ENCODE results near the gene CYP2W1.
"Not testable (repeated sequence)": the region's sequence is repeated elsewhere in the genome, so short reads cannot be mapped to it uniquely, and the experiment has no call there.

Gene CYP2W1, protein sequence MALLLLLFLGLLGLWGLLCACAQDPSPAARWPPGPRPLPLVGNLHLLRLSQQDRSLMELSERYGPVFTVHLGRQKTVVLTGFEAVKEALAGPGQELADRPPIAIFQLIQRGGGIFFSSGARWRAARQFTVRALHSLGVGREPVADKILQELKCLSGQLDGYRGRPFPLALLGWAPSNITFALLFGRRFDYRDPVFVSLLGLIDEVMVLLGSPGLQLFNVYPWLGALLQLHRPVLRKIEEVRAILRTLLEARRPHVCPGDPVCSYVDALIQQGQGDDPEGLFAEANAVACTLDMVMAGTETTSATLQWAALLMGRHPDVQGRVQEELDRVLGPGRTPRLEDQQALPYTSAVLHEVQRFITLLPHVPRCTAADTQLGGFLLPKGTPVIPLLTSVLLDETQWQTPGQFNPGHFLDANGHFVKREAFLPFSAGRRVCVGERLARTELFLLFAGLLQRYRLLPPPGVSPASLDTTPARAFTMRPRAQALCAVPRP

DNA sequence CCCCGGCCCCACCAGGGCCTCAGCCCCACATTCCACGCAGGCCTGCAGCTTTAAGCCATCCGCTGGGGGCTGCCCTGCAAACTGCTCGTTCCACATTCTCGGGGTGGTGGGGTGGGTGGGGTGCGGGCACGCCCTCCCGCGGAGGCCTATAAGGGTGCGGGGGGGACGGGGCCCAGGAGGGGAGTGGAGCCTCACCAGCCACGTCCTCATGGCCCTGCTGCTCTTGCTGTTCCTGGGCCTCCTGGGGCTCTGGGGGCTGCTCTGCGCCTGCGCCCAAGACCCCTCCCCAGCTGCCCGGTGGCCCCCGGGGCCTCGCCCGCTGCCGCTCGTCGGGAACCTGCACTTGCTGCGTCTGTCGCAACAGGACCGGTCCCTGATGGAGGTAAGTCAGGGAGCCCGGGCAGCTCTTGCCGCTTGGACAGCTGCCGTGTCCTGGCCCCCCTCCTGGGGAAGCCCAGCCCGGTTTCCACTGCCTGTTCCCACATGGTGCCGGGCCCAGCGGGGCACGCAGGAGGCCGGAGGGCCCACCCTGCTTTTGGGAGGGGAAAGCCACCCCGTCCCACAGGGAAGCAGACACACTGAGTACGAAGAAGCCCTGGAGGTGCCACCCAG lies at the start of gene CYP2W1:
Gene CYP2W1 (plus strand): TSS at position 178 of the 612 bp plus-strand sequence. CDS start 31 bp downstream, at position 209.
- no peak for DNase-seq (ENCODE audit: low read depth, low spot score)

DNA sequence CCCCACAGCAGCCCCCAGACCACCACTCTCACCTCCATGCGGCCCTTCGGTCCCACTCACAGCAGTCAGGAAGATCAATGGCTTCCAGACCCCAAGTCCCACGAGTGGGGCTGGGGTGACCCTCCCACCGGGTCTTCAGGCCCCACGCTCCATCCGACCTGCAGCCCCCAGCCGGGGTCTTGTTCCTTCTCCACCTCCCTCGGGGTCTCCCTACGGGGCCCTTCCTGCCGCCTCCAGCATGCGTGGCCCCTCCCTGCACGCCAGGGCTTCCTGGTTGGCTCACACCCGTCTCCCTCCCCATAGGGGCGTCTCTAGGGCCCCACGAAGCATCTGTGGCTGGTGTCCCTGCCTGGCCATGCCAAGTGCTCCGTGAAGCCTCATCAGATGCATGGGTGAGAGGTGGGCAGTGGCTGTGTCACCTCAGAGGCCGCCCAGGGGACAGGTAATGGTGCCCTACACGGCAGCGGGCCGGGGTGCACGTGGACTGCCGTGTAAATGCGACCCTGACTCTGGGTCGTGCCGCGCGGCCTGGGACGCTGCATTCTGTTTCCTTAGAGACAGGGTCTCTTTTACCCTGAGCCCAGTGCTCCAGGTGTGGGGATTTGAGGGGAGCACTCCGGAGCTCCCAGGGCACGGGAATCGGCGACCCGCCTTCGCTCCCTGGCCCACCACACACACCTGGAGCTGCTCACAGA lies 48.4 kb upstream of the CYP2W1 start:
- no peak for DNase-seq (ENCODE audit: low read depth, low spot score)

DNA sequence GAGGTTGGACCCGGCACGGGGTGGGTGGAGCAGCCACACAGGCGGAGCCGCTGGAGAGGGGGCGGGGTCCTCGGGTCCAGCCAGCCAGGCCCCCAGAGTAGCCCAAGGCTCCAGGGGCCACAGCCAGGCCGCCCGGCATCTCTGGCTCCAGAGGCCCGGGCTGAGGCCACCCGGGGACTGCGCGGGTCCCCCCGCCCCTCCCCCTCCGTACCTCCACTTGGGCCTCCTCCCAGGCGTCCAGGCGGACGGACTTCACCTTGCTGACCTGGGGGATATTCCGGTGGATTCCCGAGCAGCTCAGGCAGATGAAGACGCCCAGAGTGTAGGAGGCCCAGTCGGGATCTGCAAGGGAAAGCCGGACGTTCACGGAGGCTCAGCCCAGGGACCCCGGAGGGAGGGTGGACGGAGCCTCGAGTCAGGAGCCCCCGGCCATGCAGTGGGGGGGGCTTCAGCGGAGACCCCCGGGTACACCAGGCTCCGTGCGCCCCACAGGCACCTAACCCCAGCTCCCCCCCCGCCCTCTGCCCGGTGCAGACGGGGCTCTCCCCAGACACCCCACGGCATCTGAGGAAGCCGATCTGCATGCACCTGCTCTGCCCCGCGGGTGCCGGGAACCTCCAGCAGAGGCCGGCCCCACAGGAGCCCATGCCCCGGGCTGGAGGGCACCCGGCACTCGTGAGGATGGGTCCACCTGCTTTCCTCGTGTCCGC lies 47.7 kb upstream of the CYP2W1 start:
- no peak for DNase-seq (ENCODE audit: low read depth, low spot score)

DNA sequence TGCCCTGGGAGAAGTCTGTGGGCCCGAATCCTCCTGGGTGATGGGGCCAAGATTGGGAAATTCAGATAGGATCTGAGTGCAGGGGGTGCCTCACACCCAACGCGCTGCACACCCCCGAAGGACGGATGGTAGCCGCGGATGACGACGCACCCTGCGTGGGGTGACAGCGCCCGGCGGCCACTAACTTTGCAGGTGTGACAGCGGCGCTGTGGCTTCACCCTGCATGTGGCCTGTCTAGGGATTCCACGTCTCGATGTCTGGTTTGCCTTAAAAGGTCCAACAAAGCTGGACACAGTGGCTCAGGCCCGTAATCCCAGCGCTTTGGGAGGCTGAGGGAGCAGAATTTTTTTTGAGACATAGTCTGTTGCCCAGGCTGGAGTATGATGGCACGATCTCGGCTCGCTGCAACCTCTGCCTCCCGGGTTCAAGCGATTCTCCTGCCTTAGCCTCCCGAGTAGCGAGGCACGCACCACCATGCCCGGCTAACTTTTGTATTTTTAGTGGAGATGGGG lies 47.1 kb upstream of the CYP2W1 start:
- no peak for DNase-seq (ENCODE audit: low read depth, low spot score)

DNA sequence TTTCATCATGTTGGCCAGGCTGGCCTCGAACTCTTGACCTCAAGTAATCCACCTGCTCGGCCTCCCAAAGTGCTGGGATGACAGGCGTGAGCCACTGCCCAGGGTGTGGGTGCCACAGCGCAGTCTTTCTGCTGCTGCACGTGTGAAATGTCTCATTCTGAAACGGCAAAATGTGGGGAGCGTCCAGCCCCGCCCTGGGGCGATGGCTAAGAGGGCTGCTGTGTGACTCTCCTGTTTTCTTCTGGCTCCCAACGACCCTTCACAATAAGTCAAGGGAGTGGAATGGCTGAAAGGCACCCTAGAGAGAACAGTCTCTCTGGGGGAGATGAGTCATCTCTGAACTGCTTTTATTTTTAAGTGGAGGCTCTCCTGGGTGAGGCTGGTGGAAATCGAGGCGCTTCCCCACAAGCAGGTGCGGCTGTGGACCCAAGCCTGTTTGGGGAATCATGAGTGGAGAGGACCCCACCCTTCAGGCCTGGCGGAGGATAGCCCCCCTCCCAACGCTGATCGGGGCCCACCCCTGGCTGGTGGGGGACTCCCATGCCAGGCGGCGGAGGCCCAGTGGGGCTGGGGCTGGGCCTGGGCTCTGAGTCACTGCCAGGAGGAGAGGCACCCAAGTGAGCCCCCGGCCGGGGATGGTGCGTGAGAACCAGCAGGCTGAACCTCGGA lies 46.5 kb upstream of the CYP2W1 start:
- no peak for DNase-seq (ENCODE audit: low read depth, low spot score)

DNA sequence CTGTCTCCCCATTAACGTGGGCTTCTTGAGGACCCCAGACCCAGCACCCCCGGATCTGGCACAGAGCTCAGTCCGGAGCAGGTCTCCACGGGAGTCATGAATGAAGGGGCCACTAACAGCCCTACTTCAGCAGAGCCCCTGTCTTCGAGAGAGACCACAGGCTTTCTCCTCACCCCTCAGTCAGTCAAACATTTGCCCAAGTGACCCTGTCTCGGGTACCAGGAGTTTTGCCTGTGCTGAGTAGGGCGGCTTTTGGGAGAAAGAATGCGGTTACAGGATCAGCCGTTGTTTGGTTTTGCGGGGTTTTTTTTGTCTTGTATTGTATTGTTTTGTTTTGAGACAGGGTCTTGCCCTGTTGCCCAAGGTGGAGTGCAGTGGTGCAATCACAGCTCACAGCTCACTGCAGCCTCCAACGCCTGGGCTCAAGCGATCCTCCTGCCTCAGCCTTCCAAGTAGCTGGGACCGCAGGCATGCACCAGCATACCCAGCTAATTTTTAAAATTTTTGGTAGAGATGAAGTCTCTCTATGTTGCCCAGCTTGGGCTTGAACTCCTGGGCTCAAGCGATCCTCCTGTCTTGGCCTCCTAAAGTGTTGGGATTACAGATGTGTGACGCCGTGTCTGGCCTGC lies 45.0 kb upstream of the CYP2W1 start:
- no peak for DNase-seq (ENCODE audit: low read depth, low spot score)

DNA sequence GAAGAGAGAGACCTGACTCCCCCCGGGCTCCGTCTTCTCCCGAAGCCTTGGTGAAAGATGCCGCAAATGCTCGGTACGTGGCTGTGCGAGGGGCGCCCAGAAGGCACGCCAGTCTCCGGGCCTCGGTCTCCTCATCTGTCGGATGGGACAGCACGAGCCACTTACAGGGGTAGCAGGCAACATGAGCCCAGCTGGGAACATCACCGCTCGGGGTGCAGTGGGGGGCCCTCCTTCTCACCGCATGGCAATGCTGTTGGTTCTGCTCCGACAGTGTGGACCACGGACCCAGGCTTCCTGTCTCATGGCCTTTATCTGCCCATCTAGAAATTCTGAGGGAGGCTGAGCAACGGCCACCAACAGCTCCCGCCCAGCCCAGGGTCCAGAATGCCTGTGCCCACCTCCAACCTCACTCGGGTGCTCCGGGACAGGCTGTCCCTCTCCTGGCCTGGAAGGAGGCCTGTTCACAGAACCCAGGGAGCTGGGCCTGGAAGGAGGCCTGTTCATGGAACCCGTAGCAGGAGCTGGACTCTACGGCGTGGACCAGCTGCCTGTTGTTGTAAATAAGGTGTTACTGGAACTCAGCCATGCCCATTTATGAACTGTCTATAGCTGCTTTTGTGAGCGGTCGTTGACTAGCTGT lies 44.3 kb upstream of the CYP2W1 start:
- no peak for DNase-seq (ENCODE audit: low read depth, low spot score)

DNA sequence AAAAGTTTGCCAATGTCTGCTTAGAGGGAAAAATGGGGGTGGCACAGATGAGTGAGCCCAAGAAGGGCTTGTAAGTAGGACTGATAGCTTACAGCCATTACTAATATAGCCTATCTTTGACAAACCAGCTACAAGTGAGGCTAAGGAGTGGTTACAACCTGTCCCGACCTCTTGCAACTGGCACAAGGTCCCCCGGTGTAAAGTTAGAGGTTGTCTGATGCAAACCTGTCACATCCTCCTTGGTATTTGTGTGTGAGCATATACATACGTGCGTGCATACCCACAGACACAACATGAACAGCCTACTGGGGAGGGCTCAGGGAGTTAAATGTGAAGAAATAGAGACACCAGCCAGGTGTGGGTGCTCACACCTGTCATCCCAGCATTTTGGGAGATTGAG lies 43.1 kb upstream of the CYP2W1 start:
- no peak for DNase-seq (ENCODE audit: low read depth, low spot score)

DNA sequence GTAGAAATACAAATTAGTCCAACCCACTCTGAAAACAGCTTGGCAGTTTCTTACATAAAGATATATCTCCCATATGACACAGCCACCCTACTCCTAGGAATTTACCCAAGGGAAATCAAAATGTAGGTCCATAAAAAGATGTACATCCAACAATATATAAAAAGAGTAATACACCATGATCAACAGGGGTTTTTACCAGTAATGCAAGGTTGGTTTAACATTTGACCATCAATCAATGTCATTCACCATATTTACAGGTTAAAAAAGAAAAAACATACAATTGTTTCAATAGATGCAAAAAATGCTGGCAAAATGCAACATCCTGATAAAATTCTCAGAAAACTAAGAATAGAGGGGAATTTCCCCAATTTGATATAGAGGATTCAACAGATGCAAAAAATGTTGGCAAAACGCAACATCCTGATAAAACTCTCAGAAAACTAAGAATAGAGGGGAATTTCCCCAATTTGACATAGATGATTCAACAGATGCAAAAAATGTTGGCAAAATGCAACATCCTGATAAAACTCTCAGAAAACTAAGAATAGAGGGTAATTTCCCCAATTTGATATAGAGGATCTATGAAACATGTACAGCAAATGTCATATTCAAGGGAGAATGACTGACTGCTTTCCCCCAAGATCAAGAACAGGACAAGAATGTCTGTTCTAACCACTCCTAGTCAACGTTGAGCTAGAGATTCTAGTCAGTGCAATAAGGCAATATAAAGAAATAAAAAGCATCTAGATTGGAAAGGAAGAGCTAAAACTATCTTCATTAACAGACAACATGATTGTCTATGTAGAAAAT lies 42.2 kb upstream of the CYP2W1 start:
- DNase-seq (ENCODE audit: low read depth, low spot score) = no peak

DNA sequence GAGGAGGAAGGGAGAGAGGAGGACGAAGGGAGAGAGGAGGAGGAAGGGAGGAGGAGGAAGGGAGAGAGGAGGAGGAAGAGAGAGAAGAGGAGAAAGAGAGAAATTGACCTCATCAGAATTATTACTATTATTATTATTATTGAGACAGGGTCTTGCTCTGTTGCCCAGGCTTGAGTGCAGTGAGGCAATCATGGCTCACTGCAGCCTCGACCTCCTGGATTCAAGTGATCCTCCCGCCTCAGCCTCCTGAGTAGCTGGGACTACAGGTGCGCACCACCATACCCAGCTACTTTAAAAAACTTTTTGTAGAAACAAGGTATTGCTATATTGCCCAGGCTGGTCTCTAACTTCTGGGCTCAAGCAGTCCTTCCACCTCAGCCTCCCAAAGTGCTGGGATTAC lies 39.2 kb upstream of the CYP2W1 start:
- DNase-seq (ENCODE audit: low read depth, low spot score) = not testable (repeated sequence)

DNA sequence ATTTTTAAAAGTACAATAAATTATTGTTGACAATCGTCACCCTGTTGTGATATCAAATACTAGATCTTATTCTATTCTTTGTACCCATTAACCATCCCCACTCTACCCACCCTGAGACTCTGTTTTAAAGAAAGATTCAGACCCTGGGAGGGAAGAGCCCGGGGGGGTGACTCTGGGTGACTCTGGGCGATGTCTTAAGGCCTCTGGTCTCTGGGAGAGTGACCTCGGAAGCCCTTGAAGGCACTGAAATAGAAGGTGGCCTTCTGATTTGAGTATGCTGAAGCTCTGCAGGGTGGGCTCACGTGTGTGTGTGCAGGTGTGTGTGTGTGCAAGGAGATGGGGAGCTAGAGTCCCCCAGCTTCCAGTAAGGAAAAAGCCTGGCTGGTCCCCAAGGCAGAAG lies 38.2 kb upstream of the CYP2W1 start:
- DNase-seq (ENCODE audit: low read depth, low spot score) = no peak

DNA sequence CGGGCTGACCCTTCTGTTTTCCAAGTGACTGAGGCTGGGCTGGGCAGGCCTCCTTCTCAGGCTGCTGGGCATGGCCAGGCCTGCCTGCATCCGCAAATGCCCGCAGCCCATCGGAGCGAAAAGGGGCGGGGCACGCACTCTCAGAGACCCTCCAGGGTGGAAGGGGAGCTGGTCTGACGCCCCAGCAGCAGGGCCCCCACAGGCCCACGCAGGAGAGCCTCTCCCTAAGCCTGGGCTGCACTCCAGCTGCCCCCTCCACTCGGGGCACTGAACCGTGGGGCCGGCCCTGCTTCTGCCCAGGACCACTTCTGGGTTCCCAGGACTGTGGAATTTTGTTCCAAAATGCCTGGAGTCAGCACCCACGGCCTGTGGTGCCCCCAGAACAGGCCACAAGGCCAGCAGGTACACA lies 37.8 kb upstream of the CYP2W1 start:
- DNase-seq (ENCODE audit: low read depth, low spot score) = no peak

DNA sequence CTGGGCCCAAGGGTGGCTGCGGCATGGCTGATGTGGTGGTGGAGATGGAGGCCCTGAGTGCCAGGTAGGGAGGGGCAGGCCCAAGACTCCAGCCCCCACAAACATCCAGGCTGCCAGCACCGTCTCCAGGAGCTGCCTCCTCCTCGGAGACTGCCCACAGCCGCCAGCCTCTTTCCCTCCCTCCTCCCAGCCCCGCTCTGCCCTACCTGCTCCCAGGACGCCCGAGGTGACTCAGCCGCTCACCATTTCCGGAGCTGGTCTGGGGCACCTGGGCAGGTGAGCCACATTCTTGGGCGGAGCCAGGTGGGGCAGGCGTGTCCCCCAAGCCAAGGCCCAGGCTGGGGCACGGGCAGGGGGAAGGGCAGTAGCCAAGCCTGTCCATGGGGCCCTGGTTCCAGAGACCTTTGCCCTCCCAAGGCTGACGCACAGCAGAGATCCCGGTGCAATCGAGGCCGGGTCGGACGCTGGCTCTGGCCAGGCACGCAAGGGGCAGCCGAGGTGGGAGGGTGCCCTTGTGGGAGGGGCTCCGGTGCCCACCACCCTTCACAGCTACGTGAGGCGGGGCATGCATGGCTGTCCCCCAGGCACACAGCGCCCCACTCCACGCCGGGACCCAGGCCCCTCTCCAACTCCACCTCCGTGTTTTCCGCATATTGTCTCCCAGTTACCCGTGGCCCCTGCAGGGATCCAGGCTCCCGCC lies 37.3 kb upstream of the CYP2W1 start:
- DNase-seq (ENCODE audit: low read depth, low spot score) = no peak

DNA sequence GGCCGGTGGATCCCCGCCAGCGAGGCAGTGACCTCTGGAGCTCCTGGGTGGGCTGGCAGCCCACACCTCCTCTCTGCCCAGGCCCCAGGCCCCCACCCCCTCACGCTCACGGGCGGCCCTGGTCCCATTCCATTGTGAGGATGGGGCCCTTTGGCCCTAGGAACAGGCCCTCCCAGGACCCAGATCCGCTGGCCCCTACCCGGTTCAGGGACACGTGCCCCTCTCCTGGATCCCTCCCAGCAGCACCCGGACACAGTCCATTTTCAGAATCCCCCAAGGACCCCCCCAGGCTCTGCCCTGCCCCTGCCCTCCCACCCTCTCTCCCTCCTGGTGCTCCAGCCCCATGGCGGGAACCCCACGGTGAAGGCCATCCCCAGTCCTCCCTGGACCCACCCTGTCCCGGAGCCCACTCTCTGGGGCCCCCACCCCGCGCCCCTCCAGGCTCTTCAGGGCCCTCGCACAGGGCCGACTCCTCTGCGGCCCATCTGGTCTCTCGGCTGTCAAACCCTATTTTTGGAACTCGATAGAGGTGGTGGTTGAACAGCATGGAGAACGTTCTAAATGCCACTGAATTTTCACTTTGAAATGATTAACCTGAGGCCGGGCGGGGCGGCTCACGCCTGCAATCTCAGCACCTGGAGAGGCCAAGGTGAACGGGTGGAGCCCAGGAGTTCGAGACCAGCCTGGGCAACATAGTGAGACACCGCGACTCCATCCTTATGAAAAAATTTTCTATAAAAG lies 36.6 kb upstream of the CYP2W1 start:
- no peak for DNase-seq (ENCODE audit: low read depth, low spot score)

DNA sequence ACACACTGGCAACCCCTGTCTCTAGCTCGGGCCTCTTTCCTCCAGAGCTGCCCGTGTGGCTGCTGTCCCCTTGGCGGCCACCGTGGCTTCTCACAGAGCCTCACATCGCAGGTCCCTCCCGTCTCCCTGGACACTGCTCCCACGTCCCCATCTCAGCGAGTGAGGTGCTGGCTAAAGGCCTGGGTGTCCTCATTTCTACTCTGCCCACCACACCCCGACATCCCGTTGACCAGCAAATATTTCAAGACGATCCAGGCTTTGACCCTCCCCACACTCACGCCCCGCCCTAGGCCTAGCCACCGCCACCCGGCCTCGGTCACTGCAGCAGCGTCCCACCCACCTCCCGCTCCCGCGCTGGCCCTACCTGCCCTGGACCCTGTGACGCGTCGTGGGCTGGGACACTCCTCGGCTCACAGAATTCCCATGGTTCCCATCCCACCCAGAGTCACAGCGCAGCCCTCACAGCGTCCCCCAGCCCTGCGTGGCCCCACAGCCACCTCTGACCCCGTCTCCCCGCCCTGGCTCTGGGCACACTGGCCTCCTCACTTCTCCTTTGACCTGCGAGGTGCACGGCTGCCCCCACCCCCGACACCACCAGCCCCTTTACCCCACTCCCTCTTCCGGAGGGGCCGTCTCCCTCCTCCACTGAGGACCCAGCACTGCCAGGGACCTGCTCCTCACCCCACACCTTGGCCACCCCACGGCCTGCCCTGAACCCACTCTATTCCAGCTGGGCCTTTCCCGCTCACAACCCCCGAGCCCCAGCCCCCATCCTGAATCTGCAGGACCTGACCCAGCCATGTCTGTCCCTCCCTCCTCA lies 35.4 kb upstream of the CYP2W1 start:
- no peak for DNase-seq (ENCODE audit: low read depth, low spot score)

DNA sequence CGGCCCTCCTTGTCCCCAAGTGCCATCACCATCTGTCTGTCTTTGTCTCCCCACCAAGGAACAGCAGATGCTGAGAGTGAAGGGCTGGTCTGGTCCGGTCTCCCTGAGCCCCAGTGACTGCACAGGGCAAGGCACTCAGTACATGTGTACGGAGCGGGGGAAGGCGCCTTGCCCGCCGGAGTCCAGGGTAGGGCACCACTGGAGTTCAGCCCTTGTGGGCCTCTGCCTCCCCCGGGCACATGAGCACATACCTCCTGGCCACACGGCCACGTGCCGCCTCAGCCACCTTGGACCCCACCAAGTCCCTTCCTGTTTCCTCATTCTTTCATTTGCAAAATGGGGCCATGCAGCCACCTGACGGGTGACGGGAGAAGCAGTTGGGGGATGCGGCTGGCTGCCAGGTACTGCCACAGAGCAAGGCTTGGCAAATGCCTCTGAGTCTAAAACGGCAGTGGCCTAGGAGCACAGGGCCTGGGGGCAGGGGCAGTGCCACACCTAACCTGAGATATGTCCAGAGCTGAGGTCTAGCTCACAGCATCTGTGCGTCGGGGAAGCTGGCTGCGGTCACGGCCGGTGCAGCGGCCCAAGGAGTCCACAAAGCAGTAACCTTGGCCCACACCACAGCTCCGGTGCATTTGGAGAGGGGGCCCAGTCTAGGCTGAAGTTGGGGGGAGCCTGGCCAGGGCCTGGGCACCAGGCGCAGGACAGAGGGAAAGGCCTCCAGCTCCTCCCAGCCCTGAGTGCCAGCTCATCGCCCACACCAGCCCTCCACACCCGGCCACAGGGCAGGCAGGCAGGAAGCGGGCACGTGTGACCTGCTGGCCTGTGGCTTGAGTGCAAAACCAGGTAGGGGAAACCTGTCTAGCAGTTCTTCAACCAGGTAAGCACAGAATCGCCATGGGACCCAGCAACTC lies 33.7 kb upstream of the CYP2W1 start:
- no peak for DNase-seq (ENCODE audit: low read depth, low spot score)
